IMR-90 (cell line): ENCODE data around the gene FDXR.

ENCODE experiments used
- CTCF ChIP-seq: conservative IDR thresholded peaks from 2 replicates; pipeline ENCODE4 v1.5.1; 2012; ENCODE audit warnings: mild to moderate bottlenecking, low read depth, low read length, improper control_type of control experiment
- MAZ ChIP-seq: IDR thresholded peaks from 2 replicates; pipeline ENCODE4 v1.6.1; 2012; ENCODE audit warnings: low read depth, mild to moderate bottlenecking, low read length, improper control_type of control experiment, moderate library complexity, borderline replicate concordance
- POLR2A ChIP-seq: IDR thresholded peaks from 2 replicates; pipeline ENCODE4 v1.6.1; 2012; ENCODE audit warnings: mild to moderate bottlenecking, low read depth, low read length
- USF2 ChIP-seq: fragments of 150-350 bp; IDR thresholded peaks from 2 replicates; pipeline ENCODE4 v1.6.1; 2017; ENCODE audit warnings: mild to moderate bottlenecking, antibody characterized with exemption, low read length, low read depth

GRCh38 chr17:74916136-74916850 lies 43.5 kb upstream of the FDXR start:
- no peak for TF ChIP-seq CTCF
- TF ChIP-seq MAZ, result no peak
- TF ChIP-seq USF2, result no peak
- TF ChIP-seq POLR2A, result no peak
